T-helper 2 cell (primary cell): ENCODE results near the gene YIPF3.
"Not testable (repeated sequence)": the region's sequence is repeated elsewhere in the genome, so short reads cannot be mapped to it uniquely, and the experiment has no call there.

ENCODE experiments used
- DNase-seq, 5 experiments: peaks; one replicate each; pipeline versions ENCODE4 v3.0.0 to v3.0.0-alpha.2; 2012 to 2022

The YIPF3 gene

DNA sequence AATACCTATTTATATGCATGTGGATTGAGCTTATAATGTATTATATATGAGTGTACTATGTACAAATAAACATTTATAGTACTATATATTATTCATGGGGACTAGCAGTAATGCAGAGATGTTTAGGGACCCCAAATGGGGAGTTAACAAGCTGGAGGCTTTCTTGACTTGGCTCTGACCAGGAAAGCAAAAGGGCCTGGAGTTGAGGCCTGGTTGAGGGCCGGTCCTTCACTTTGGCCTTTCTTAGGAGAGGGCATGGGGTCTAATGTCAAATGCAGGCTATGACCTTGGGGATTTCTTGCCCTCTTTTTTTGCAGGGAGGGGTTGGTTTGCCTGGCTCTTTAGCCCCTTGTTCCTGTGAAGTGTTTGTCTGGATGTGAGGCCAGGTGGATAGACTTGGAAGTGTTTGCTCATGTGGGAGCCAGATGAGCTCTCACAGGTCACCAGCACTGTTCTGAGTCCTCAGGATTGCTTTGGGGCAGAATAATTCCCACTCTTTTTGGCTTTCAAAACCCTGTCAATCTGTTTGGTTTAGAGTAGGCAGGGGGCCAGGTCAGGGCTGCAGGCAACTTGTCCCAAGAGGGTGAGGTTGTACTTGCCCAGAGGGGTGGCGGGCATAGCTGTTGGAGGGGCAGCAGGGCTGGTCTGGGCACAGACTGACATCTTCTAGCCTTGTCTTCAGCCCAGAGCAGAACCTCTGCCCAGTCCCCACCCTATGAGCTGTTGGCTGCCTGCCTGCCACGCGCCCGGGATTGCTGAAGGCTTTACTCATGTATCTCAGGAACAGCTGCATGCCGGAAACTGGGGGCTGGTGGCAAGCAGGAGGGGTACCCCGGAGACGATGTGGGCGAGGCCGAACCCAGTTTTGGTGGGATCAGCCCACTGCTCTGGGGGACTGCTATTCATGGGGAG is 24.7 kb downstream of the YIPF3 start:
- no peak for DNase-seq

DNA sequence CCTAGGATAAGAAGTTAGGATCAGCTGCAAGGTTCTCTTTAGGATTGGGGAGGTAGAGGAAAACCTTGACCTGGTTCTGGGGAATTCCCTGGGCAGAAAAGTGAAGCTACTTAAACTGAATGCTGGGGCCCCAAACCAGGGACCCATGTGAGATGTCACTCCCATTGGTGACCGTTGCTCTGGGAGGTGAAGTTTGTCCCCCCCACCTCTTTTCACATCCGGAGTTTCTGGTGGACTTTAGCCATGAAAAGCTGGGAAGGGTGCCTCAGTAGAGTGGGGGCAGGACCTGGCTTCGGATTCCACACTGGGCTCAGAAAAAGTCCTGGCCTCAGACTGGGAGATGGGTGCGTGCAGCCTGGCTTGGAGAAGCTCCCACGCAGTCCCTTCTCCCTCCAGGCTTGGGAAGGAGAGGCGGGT is 26.2 kb downstream of the YIPF3 start:
- no peak for DNase-seq

DNA sequence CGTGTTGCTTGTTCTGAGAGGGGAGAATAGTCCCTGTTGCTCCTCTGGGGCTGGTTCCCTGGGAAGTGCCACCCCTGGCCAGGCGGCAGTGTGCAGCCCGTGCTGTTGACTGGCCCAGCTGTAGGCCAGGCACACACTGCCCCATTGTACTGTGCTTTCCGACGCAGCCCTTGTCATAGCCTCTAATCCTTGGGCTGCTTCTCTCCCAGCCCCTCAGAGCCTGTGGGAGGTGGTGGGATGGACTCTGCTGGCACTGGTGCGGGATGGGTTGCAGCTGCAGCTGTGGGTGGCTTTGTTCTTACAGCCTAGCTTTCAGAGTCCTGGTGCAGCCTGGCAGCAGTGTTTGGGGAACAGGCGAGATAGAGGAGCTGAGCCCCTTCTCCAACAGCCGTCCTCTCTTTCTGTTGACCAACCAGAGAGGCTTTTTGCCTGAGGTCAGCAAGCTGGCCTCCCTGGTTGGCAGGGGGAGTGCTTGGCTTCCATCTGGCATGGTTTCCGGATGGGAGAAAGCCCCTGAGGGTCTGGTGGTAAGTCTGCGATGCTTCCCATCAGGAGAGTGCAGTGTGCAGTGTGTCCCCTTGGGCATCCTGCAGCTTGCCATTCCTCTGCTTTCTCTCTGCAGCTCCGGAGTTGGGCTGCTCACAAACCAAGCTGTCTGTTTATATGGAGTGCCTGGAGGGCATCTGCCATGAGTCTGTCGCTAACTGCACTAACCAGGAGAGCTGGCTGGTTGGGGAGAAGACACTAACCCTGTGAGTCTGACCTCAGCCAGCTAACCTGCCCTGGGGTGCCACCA is 27.3 kb downstream of the YIPF3 start:
- DNase-seq: no peak

DNA sequence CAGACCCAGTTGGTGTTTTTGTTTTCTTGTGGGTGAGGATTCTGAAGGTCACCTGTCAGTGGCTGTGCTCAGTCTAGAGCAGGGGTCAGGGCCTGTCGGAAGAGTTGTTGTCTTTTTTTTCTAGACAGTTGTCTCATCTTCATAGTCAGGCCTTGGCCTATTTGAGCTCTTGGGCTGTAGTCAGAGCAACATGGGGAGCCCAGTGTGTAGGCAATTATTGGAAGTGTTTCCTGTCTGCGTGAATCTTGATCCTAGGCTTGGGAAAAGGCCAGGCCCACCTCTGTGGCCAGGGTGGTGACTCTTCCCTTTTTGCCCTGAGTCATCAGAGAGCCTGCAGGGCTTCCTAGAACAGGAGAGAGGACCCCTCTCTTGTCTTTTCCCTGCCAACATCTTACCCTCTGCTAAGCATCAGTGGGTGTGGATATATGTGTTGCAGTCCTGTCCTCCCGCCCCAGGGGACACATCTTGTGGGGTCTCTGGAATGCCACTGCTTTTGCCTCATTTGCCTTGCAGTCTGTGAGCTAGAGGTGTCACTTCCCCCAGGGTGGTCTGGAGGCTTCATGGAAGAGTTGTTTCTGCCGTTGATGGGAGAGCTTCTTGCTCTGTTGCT is 28.0 kb downstream of the YIPF3 start:
- DNase-seq: no peak

DNA sequence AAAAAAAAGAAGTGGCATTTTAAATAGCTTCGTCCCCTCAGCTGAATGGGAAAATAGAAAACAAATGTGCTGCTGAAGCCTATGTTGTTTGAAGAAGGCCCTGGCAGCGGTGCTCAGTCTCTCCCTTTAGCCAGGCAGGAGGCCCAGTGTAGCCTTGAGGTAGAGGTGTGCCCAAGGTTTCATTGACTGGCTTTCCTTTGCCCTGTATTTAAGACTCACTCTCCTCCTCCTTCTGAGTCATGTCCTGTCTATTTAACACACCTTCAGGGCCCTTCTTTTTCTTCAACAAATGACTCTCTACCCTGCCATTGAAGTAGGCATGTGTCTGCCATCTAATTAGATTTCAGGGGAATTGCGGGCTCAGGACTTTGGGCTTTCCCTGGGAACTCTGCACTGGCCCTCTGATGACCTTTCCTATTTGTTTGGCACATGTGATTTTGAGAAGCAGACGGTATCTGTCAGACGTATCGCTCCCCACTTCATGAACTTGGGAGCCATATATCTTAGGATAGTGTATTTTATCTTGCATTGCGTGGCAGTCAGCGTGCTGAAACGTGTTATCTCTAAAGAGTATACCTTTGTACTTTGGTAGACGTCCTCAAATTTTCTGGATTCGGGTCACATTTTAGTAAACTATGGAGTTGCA is 35.0 kb downstream of the YIPF3 start:
- DNase-seq: no peak

DNA sequence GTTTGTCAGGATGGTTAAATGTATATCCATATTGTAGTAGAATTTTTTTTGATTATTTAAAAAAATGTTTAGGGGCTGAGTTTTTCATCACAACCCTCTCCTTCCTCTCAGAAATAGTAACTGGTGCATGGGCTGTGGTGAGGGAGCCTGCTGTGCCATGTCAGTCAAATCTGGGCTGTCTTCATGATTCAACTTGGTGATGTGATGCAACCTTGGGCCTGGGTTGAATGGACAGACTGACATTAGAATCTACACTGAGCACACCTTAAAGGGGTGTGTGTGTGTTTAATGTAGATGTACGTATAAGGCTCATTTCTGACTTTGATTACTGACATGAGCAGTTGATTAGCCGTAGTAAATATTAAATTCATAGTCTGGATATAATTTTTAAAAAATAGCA is 35.7 kb downstream of the YIPF3 start:
- DNase-seq: no peak

DNA sequence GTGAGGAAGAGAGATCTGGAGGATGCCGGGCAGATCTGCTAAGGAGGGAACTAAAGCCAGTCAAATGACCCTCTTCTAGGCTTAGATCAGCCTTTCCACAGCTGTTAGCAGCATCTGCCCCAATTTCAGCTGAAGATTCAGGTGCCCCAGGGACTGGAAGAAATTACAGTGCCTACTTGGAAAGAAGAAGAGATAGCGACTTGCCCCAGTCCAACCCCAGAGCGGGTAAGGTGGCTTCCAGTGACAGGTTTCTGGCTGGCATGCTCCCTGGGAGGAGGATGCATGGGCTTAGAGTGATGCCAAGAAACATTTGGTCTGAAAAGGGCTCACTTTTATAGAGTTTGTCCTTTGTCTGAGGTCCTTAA is 38.7 kb downstream of the YIPF3 start:
- peak in 1 of 5 experiments; percentile 19 for DNase-seq

DNA sequence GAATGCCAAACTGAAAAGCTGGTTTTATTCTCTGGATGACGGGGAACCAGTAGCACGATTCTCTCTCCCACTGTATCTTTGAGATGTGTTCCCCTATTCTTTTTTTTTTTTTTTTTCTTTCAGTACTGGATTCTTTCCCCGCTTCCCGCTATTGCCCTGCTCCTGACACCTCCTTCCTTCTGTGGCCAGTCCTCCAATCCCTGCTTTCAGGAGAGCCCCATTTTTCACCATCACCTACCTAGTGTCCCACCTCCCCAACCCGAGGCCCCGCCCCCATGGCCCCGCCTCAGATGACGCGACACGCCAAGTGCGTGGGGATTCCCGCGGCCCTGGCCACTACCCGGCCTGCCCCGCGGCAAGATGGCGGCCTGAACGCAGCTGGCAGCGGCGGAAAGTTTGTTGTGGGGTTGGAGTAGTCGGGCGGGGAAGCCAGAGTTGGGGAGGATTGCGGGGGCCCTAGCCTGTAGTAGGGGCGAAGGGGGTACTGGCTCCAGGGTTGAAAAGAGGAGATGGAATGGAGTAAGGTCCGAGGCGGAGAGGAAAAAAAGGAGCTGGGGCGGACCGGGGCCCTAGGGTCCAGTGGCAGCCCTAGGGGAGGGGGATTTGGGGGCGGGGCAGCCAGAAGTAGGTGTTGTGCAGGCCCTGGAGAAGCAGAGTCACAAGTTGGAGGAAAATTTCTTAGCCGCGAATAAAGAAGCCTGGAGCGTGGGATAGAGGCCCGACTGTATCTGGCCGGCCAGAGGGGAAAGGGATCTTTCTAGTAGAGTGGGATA is 39.3 kb downstream of the YIPF3 start, which contains the start of gene TJAP1:
TSS of gene TJAP1 (plus strand) at position 336 of the 773 bp plus-strand sequence. CDS start 21,432 bp downstream, outside the sequence.
- peak; percentile 90 to 98 (median 94) for DNase-seq

DNA sequence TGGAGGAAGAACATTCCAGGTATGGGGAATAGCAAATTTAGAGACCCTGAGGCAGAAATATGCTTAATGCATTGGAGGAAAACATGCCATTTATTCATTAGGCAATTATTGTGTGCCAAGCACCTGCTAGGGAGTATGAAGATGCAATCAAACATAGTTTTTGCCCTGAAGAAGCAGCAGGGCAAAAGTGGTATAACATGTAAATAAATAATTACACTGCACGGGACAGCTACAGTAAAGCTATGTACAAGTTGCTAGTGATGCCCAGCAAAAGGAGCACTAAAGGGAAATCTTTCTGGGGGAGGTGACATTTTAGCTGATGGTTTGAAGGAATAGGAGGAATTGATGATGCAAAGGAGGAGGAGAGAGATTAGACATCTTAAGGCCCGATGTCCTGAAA is 40.0 kb downstream of the YIPF3 start:
- peak in 1 of 5 experiments; percentile 36 for DNase-seq

DNA sequence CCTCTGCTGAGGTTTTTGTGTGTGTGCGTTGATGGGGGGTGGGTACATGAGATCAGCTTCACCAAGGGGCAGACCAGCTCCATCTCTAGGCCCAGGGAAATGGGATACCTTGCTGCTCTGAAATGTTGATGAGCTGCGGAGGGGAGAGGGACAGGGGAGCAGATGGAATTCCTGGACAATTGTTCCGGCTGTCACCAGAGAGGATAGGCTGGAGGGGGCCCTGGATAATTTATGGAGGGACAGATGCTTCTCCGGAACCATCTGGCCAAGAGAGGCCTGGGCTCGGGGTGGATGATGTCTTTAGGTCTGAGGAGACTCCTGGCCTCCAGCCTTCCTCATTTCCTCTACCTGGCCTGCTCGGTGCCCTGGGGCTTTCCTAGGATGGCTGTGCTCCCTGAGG is 41.2 kb downstream of the YIPF3 start:
- no peak for DNase-seq

DNA sequence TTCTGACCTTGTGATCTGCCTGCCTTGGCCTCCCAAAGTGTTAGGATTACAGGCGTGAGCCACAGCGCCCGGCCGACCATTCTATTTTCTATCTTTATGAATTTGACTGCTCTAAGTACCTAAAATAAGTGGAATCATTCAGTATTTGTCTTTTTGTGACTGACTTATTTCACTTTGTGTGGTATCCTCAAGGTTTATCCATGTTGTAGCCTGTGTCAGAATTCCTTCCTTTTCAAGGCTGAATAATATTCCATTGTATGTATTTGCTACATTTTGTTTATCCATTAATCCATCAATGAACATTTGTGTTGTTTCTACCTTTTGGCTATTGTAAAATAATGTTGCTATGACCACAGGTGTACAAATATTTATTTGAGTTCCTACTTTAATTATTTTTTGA is 44.2 kb downstream of the YIPF3 start:
- DNase-seq: no peak

DNA sequence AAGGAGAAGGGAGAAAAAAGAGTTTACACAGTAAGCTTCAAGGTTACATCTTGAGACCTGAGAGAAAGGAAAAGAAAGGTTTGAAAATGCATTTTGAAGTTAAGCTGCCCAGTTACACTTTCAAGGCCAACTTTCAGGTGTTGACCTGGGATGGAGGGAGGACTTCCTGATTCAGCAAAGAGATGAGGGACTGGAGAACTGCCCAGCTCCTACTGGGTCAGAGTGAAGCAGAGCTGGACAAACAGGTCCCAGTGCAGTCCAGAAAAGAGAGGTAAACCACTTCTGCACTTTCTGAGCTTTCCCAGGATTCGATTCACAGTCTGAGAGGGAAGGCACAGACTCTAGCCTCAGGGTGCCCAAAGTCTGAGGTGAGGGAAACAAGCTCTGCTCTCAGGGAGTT is 45.3 kb downstream of the YIPF3 start:
- no peak for DNase-seq

DNA sequence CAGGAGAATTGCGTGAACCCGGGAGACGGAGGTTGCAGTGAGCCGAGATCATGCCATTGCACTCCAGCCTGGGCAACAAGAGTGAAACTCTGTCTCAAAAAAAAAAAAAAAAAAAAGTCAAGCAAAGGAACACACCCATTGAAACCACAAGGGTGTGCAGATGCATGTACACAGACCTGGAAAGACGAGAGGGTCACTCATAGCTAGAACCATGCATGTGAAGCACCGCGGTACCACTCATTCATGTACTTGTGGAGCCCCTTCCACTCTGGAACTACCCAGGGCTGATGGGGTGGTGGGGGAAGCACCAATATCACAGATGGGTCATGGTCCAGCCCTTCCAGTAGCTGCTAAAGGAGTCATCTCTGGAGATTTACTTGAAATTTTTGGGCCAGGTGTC is 46.8 kb downstream of the YIPF3 start:
- DNase-seq: peak in 1 of 5 experiments; percentile 34

DNA sequence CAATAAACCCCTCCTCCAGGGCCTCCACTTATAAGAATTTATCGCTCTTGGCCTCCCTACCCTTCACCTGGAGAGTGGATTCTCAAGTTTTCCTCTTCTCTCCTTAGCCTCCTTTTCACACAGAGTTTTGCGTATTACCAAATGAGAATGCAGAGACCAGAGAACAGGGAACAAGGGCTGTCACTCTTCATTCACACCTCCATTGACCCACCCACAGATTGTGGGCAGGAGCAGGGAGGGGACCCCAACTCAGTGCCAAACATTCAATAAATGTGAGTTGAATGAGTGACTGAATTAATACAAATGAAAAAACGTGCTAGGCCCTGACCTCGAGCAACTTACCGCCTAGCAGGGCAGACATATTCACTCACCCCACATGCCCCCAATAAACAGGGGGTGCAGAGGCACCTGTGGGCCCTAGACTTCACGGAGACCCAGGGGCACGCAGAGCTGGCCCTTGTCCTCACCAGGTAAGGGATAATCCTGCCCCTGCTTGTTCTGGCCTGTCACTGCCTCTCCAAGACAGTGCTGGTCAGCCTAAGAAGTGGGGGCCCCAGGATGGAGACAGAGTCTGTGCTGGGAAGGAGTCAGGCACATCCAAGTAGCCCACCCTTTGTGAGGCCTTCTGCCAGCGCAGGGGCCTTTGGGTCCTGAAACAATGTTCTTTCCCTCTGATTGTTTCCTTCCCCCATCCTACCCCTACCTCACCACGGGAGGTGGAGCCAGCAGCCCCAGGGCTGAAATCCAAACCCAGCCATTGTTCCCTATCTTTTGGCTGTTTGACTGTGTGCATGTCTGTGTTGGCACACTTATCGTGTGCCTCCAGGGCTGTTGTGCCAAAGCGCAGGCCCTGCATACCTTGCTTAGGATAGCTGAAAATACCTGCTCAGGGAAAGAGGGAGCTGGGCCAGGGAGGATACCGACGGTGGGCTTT is 47.7 kb downstream of the YIPF3 start:
- DNase-seq: no peak

DNA sequence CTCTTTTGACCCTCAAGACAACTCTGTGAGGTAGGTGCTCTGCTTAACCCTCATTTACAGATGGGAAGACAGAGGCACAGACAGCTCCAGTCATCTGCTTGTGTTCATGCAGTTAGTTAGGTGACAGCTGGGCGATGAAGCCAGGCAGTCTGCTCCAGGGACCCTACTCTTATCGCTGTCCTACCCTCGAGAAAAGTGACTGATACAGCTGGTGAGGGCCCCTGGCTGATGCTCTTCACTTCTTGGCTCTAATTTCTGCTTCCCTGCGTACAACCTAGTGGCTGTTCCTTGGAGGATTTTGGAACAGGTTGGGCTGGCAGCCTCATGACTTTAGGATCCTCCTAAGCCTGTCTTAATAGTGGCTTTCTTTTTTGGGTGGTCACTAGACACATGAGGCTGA is 48.5 kb downstream of the YIPF3 start:
- no peak for DNase-seq

DNA sequence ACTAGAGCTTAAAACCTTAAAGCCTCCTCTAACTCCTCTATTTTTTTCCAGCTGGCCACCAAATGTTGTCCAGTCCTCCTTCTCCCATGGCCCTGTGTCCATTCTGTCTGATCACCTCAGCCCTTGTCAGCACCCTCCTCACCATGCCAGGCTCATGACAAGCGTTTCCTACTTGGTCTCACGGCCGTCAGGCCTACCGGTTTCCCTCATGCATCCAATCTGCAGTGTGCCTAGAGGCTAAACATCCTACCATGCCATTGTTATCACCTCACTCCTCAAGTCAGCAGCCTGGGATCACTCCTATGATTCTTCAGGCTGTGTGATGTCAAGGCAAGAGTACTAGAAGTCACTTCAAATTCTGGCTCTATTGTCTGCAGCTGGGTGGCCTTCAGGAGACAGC is 49.0 kb downstream of the YIPF3 start:
- no peak for DNase-seq

DNA sequence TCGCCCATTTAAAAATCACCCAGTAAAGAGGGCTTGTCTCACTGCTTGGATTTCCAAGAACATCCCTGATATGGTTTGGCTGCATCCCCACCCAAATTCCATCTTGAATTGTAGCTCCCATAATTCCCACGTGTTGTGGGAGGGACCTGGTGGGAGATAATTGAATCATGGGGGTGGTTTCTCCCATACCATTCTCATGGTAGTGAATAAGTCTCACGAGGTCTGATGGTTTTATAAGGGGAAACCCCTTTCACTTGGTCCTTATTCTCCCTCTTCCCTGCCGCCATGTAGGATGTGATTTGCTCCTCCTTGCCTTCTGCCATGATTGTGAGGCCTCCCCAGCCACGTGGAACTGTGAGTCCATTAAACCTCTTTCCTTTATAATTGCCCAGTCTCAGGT is 49.5 kb downstream of the YIPF3 start:
- DNase-seq: not testable (repeated sequence)

DNA sequence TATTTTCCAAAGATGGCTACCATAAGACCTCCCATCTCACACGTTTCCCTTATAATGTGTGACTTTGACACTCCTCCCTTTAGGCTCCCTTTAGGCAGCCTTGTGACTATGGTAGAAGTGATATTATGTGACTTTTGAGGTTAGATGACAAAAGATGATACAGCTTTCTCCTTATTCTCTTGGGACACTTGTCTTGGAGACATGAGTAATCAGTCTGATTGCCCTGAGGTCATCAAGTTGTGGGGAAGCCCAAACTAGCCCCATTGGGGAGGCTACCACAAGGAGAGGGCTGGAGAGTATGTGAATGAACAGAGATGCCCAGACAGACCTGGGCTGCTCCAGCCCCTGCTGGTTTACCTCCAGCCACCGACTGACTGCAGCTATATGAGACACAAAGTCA is 50.8 kb downstream of the YIPF3 start:
- no peak for DNase-seq

DNA sequence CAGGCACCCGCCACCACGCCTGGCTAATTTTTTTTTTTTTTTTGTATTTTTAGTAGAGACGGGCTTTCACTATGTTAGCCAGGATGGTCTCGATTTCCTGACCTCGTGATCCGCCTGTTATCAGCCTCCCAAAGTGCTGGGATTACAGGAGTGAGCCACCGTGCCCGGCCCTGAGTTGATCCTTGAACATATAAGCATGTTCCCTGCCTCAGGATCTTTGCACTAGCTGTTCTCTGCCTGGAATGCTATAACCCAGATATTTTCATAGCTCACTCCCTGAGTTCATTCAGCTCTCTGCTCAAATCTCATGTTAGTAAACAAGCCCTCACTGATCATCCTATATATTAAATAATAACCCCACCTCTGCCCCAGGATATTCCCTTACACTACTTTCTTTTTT is 52.4 kb downstream of the YIPF3 start:
- DNase-seq: no peak

DNA sequence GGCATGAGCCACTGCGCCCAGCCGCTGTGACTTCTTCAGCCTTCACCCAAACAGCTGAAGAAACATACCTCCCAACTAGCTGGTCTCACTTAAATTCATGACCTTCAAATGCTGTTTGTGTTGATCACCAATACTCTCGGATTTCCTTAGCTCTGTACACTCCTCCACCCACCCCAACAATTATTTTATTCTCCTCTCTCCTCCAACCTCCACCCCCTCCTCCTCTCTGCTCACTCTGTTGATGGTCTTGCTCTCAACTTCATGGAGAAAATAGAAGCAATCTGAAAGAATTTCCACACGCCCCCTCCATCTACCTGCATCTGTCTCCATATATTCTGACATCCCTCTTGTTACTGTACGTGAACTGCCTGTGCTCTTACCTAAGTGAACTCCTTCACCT is 54.8 kb downstream of the YIPF3 start:
- DNase-seq: no peak
